GM12864 (cell line): ENCODE results near the gene ATG2A.
"Not testable (repeated sequence)": the region's sequence is repeated elsewhere in the genome, so short reads cannot be mapped to it uniquely, and the experiment has no call there.

Experiments used
- DNase-seq: peaks from one replicate; pipeline ENCODE4 v3.0.0-alpha.2; 2011; ENCODE audit warnings: low read depth
- H3K4me3 ChIP-seq: 2 replicates; pipeline ENCODE4 v1.5.1; 2011; ENCODE audit warnings: mild to moderate bottlenecking, low read depth, low read length, control low read depth
- TF ChIP-seq, protein P1 (sequence below): IDR thresholded peaks from 2 replicates; pipeline ENCODE4 v1.5.1; 2011; ENCODE audit warnings: low read depth, mild to moderate bottlenecking, moderate library complexity, low read length, control low read depth, inconsistent platforms; ENCODE audit errors: missing control alignments

The ATG2A gene

DNA sequence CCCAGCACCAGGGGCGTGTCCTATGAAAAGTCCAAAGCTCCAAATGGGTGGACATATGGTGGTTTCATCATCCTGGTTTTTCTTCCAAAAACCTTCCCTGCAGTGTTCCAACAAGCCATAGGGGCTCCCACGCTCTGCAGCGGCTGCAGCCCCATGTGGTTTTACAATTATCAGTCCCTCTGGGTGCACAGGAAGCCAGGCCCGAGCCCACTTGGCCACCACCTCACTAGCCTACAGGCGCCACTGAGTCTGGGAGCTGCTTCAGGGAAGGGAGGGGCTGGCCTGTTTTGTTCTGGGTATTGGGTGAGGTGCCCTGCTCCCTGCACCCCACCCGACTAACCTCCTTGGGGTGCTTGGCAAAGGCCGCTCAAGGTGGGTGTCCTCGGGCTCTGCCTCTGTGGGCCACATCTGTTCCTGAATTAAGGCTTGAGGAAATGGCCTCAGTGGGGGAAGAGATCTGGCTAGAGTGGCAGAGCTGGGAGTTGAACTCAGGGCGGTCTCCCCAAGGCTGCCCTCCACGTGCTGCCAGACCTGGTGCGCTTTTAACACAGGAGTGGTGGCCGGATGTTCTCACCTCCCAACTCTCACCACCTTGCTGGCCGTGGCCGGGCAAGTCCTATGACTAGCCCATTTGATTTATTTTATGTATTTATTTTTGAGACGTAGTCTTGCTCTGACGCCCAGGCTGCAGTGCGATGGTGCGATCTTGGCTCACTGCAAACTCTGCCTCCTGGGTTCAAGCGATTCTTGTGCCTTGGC is 67.2 kb downstream of the ATG2A start:
- no peak for DNase-seq
- no peak overlapping the region for H3K4me3 ChIP-seq
- TF ChIP-seq, protein P1, sequence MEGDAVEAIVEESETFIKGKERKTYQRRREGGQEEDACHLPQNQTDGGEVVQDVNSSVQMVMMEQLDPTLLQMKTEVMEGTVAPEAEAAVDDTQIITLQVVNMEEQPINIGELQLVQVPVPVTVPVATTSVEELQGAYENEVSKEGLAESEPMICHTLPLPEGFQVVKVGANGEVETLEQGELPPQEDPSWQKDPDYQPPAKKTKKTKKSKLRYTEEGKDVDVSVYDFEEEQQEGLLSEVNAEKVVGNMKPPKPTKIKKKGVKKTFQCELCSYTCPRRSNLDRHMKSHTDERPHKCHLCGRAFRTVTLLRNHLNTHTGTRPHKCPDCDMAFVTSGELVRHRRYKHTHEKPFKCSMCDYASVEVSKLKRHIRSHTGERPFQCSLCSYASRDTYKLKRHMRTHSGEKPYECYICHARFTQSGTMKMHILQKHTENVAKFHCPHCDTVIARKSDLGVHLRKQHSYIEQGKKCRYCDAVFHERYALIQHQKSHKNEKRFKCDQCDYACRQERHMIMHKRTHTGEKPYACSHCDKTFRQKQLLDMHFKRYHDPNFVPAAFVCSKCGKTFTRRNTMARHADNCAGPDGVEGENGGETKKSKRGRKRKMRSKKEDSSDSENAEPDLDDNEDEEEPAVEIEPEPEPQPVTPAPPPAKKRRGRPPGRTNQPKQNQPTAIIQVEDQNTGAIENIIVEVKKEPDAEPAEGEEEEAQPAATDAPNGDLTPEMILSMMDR, result no peak

DNA sequence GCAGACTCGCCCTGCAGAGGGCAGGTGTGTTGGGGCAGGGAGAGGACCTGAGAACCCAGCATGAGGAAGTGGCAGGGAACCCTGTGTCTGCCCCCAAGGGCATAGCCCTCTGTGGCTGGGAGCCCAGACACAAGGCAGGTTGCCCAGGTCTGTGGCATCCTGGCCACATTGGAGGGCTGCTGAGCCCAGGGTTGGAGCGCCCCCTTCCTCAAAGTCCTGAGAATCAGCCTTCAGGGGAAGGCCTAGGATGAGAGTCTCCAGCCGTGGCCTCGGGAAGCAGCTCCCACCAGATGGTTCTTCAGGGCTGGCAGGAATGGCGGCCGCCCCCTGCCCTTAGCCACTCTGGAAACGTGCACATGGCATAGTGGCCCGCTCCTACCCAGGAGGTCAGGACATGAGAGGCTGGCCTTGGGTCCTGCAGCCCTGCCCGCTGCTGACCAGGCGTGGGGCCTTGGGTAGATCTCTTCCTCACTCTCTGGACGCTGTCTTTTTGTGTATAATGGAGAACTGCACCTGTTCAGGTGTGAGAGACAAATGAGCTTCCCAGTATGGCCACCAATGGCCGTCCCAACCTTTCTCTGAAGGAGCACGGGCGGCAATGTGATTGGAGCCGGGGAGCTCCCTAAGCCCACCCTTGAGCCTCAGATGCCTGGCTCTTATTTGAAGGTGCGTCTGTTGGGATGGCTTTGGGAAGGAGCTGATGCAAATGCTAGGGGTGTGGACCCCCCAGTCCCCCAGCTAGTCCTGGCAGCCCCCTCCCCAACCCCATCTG is 68.0 kb downstream of the ATG2A start:
- TF ChIP-seq, protein P1, result peak; percentile 11
- no peak overlapping the region for H3K4me3 ChIP-seq
- no peak for DNase-seq

DNA sequence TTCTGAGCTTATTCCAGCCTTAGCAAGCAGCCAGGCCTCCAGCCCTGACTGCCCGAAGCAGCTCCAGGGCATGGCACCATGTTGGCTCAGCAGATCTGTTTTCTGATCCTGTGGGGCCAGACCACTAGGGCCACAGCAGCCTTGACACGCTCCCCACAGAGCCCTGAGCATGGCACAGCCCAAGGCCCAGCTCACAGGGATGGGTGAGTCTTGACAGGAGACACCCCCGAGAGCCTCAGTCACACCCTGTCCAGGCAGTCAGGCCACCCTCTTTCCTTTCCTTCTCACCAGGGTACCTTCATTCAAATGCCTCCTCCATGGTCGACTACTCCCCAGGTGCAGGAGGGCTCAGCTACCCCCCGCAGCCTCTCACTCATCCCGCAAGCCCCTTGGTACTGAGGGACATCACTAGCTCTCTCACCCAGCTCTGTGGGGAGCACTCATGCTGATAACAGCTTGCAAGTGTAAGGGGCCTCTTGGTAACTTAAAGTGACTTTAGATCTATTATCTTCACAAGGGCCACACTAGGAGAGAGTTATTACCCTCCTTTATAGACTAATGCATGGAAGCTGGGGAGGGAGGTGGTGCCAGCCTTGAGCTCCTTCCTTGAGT is 68.7 kb downstream of the ATG2A start:
- DNase-seq, result no peak
- H3K4me3 ChIP-seq, result no peak overlapping the region
- TF ChIP-seq, protein P1, result no peak

DNA sequence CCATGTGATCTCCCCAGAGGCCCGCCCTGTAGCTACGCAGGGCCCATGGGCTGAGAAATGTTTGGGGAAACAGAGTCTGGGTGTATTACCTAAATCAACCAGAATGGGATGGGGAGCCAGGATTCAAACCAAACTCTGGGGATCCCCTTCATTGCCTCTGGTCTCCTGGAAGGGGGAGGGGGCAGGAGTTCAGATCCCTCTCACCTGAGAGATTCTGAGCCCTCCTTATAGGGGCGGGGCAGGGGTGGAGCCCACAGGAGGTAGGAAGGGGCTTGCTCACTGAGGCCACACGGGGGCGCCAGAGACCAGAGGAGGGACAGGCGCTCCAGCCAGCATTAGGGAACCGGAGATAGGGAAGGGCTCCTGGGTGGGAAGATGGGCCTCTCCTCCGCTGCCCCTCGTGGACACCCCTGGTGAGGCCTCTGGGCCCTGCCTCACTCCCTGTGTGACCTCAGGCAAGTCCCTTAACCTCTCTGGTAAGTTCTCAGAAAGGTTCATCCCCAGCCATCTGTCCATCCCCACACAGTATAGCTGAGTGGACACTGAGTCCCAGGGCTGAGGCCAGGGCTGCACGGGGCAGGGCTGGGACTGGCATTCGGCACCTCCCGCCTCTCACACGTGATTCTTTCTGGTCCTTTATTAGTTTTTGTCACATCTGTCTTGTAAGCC is 69.9 kb downstream of the ATG2A start:
- TF ChIP-seq, protein P1, result peak; percentile 92
- no peak overlapping the region for H3K4me3 ChIP-seq
- DNase-seq, result no peak

DNA sequence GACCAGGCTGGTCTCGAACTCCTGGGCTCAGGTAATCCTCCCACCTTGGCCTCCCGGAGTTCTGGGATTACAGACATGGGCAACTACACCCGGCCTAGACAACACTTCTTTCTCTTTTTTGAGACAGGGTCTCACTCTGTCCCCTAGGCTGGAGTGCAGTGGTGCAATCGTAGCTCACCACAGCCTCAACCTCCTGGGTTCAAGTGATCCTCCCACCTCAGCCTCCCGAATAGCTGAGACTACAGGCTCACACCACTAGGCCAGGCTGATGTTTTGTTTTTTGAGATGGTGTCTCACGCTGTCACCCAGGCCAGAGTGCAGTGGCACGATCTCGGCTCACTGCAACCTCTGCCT is 71.3 kb downstream of the ATG2A start:
- H3K4me3 ChIP-seq, DNase-seq: not testable (repeated sequence)

DNA sequence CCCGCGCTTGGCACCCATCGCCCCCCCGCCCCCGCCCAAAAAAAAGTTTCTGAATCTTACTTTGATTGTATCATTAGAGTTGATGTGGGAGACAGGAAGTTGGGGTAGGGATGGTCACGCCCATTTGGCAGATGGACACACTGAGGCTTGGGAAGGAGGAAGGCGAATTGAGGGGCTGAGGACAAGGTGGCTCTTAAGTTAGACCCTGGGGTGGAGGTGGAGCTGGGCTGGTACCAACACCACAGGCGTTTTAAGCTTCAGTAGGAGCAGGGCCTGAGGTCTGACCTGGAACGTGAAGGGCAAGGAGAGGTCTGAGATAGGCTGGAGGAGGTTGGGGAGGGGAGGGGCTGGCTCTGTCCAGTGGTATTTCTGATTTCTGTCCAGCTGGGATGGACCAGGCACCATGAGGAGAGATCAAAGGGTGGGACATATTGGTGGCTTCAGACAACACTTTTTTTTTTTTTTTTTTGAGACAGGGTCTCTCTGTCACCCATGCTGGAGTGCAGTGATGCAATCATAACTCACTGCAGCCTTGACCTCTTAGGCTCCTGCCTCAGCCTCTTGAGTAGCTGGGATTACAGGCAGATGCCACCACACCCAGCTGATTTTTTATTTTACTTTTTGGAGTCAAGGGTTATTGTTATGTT is 71.8 kb downstream of the ATG2A start:
- DNase-seq, result no peak
- TF ChIP-seq, protein P1, result no peak
- H3K4me3 ChIP-seq, result no peak overlapping the region; the same call in 1 of the 2 replicates
